ENCODE measurements around the gene TTPAL. TPM values are rescaled to one million over a fixed set of nuclear protein-coding genes. Genes with fewer than 3 reads are reported as not detected.

The TTPAL gene
- total RNA-seq, 1 donor from 2014 or later: 7.9 TPM

- no peak for TF ChIP-seq CTCF (conservative IDR thresholded peaks at IDR 0.05; ENCODE audit: low read depth, low read length)
- H3K4me3 ChIP-seq (ENCODE audit: low read depth, low read length): no peak overlapping the region
- no peak for DNase-seq (ENCODE audit: low read depth)
Measured at GRCh38 chr20:44488551-44488950, 12.9 kb downstream of the TTPAL start.

GRCh38 chr20:44489223-44489622, 13.5 kb downstream of the TTPAL start:
- H3K4me3 ChIP-seq (ENCODE audit: low read depth, low read length): no peak overlapping the region
- no peak for TF ChIP-seq CTCF (conservative IDR thresholded peaks at IDR 0.05; ENCODE audit: low read depth, low read length)
- no peak for DNase-seq (ENCODE audit: low read depth)

- TF ChIP-seq CTCF (conservative IDR thresholded peaks at IDR 0.05; ENCODE audit: low read depth, low read length): no peak
- H3K4me3 ChIP-seq (ENCODE audit: low read depth, low read length): no peak overlapping the region
- DNase-seq (ENCODE audit: low read depth): no peak
Measured at GRCh38 chr20:44489931-44490330, 14.3 kb downstream of the TTPAL start.

GRCh38 chr20:44491635-44492395, 16.1 kb downstream of the TTPAL start:
- no peak for DNase-seq (ENCODE audit: low read depth)
- H3K4me3 ChIP-seq (ENCODE audit: low read depth, low read length): no peak overlapping the region
- TF ChIP-seq CTCF (conservative IDR thresholded peaks at IDR 0.05; ENCODE audit: low read depth, low read length): no peak

- DNase-seq (ENCODE audit: low read depth): no peak
- H3K4me3 ChIP-seq (ENCODE audit: low read depth, low read length): no peak overlapping the region
- no peak for TF ChIP-seq CTCF (conservative IDR thresholded peaks at IDR 0.05; ENCODE audit: low read depth, low read length)
Measured at GRCh38 chr20:44494266-44494665, 18.6 kb downstream of the TTPAL start.

- TF ChIP-seq CTCF (conservative IDR thresholded peaks at IDR 0.05; ENCODE audit: low read depth, low read length): no peak
- no peak overlapping the region for H3K4me3 ChIP-seq (ENCODE audit: low read depth, low read length)
Measured at GRCh38 chr20:44494681-44495080, 19.0 kb downstream of the TTPAL start.

GRCh38 chr20:44495257-44495656, 19.6 kb downstream of the TTPAL start:
- H3K4me3 ChIP-seq (ENCODE audit: low read depth, low read length): no peak overlapping the region
- no peak for TF ChIP-seq CTCF (conservative IDR thresholded peaks at IDR 0.05; ENCODE audit: low read depth, low read length)
- DNase-seq (ENCODE audit: low read depth): peak; percentile 91

More at GRCh38 chr20:44494681-44495080, 19.0 kb downstream of the TTPAL start:
- DNase-seq (ENCODE audit: low read depth): no peak

All from epithelial cell of proximal tubule (primary cell).